Measurements from ENCODE around the gene IL12RB2.

DNA sequence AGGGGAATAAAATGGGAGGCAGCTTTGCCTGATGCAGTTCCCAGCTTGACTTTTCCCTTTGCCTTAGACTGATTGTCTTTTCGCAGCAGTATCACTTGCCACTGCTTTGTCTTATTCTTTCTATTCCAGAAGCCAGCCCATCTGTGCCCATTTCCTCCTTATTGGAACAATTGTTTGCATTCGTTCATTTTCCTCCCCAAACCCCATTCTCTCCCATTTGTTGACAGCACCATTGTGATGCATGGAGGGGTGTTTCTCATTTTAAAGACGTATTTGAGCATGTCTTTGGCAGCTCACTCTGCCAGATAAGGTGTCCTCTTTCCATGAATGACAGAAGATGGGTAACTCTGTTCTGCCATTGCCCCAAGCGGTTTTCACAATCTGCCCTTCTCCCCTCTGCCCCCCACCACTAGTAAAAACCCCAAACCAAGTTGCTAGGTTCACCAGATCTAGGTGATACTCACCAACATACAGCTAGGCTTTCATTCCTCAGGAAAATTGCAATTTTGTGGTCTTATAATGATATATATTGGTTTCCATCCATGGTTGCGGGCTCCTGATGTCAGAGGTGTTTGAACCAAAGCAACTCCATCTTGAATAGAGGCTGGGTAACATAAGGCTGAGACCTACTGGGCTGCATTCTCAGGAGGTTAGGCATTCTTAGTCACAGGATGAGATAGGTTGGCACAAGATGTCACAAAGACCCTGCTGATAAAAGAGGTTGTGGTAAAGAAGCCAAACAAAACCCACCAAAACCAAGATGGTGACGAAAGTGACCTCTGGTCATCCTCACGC, 91.7 kb downstream of the IL12RB2 start:
- TF ChIP-seq POLR2A (IDR thresholded peaks at IDR 0.05) (no peak), CTCF (IDR thresholded peaks at IDR 0.05) (no peak), POLR2AphosphoS5 (IDR thresholded peaks at IDR 0.05) (no peak)
